GM23338 (cell line): Measurements from ENCODE around the gene RAPGEF4. TPM values are rescaled to one million over a fixed set of nuclear protein-coding genes. Genes with fewer than 3 reads are reported as not detected.

Source experiments
- ATAC-seq: fragments of 200-7000 bp; cut with Tn5 transposase; 3 replicates; pipeline ENCODE4 v1.9.1; 2020
- DNase-seq: peaks from one replicate; pipeline ENCODE4 v3.0.0-alpha.2; 2015; ENCODE audit warnings: low spot score
- H2AFZ ChIP-seq: fragments of 200-600 bp; sonication (generic); 2 replicates; pipeline ENCODE4 v1.8.0; 2016; ENCODE audit warnings: antibody characterized with exemption, mild to moderate bottlenecking, moderate library complexity
- H3F3A ChIP-seq: fragments of 200-600 bp; sonication (generic); replicated peaks from 2 replicates; pipeline ENCODE4 v1.8.0; 2017; ENCODE audit warnings: antibody characterized with exemption, mixed run types, low read depth
- H3K27ac ChIP-seq: fragments of 200-600 bp; sonication (generic); 2 replicates; pipeline ENCODE4 v1.6.1; 2016; ENCODE audit warnings: low read depth
- H3K27me3 ChIP-seq: fragments of 200-600 bp; sonication (generic); 2 replicates; pipeline ENCODE4 v1.8.0; 2016; ENCODE audit warnings: mild to moderate bottlenecking, mixed run types, moderate library complexity; ENCODE audit not compliant: insufficient read depth
- H3K36me3 ChIP-seq: fragments of 200-600 bp; sonication (generic); 2 replicates; pipeline ENCODE4 v1.8.0; 2016; ENCODE audit warnings: mild to moderate bottlenecking; ENCODE audit not compliant: insufficient read depth
- H3K4me1 ChIP-seq: fragments of 200-600 bp; sonication (generic); 2 replicates; pipeline ENCODE4 v1.8.0; 2016; ENCODE audit warnings: mild to moderate bottlenecking, moderate library complexity; ENCODE audit not compliant: insufficient read depth
- H3K4me2 ChIP-seq: fragments of 200-600 bp; sonication (generic); 2 replicates; pipeline ENCODE4 v1.7.1; 2017; ENCODE audit warnings: mixed run types
- H3K4me3 ChIP-seq: fragments of 200-600 bp; sonication (generic); 2 replicates; pipeline ENCODE4 v1.6.1; 2016; ENCODE audit warnings: mixed run types
- H3K79me2 ChIP-seq: fragments of 200-600 bp; sonication (generic); replicated peaks from 2 replicates; pipeline ENCODE4 v1.8.0; 2017; ENCODE audit warnings: mild to moderate bottlenecking; ENCODE audit not compliant: insufficient read depth
- H3K9me2 ChIP-seq: fragments of 200-600 bp; sonication (generic); 2 replicates; pipeline ENCODE4 v1.8.0; 2017; ENCODE audit not compliant: insufficient read depth
- H4K20me1 ChIP-seq: fragments of 200-600 bp; sonication (generic); replicated peaks from 2 replicates; pipeline ENCODE4 v1.8.0; 2017; ENCODE audit warnings: mild to moderate bottlenecking; ENCODE audit not compliant: insufficient read depth
- H3K27ac Mint-ChIP-seq: 2 replicates; pipeline ENCODE4 v1.8.0; 2020; ENCODE audit warnings: inconsistent platforms, mild to moderate bottlenecking, moderate library complexity, mixed read lengths
- H3K27me3 Mint-ChIP-seq: 3 replicates; pipeline ENCODE4 v1.8.0; 2022; ENCODE audit warnings: low read depth, mild to moderate bottlenecking, moderate library complexity, mixed read lengths, inconsistent platforms; ENCODE audit not compliant: insufficient read depth, poor library complexity
- H3K36me3 Mint-ChIP-seq: 3 replicates; pipeline ENCODE4 v1.8.0; 2021; ENCODE audit warnings: low read depth, mild to moderate bottlenecking, inconsistent platforms, moderate library complexity, mixed read lengths
- H3K4me1 Mint-ChIP-seq: 3 replicates; pipeline ENCODE4 v1.8.0; 2020; ENCODE audit warnings: mild to moderate bottlenecking, inconsistent platforms, mixed read lengths
- H3K4me3 Mint-ChIP-seq: 3 replicates; pipeline ENCODE4 v1.8.0; 2021; ENCODE audit warnings: moderate library complexity, mild to moderate bottlenecking, inconsistent platforms, mixed read lengths
- H3K9me3 Mint-ChIP-seq: 3 replicates; pipeline ENCODE4 v1.8.0; 2020; ENCODE audit warnings: moderate library complexity, mild to moderate bottlenecking, inconsistent platforms, mixed read lengths
- CREB1 ChIP-seq: fragments of 250-450 bp; sonication (Bioruptor Pico); IDR thresholded peaks from 2 replicates; pipeline ENCODE4 v1.5.0; 2020; ENCODE audit warnings: low read depth, mild to moderate bottlenecking, moderate library complexity
- NANOG ChIP-seq: IDR thresholded peaks from 2 replicates; pipeline ENCODE4 v1.6.1; 2016; ENCODE audit warnings: antibody characterized with exemption, borderline replicate concordance
- POLR2AphosphoS5 ChIP-seq: IDR thresholded peaks from 2 replicates; pipeline ENCODE4 v1.6.1; 2016; ENCODE audit warnings: antibody characterized with exemption, low read depth
- STAT1 ChIP-seq: IDR thresholded peaks from one replicate; pipeline ENCODE4 v1.6.1; 2016; ENCODE audit warnings: antibody characterized with exemption; ENCODE audit not compliant: unreplicated experiment
- ZNF331 ChIP-seq: fragments of 250-450 bp; sonication (Bioruptor Pico); IDR thresholded peaks from 2 replicates; pipeline ENCODE4 v1.5.0; 2020; ENCODE audit warnings: low read depth, mild to moderate bottlenecking, moderate library complexity
- polyA plus RNA-seq: library from polyadenylated mRNA; unstranded; fragments of >200 nt; fragmentation: Nextera tagmentation; extraction: Ambion mirVana; gene quantifications from 2 replicates; pipeline ENCODE4 v1.2.1, GENCODE V29; 2016
- total RNA-seq: library from RNA; depleted of rRNA; stranded (reverse); fragments of >200 nt; shearing (Covaris generic); gene quantifications from 2 replicates; pipeline ENCODE4 v1.2.3, GENCODE V29; 2014
- TF ChIP-seq, protein P1 (sequence below), 2 experiments: fragments of 200-600 bp in 1 of 2; sonication (generic) in 1 of 2; conservative IDR thresholded peaks; 2 replicates each; pipeline versions ENCODE4 v1.5.1 to v1.6.1; 2016 to 2017; ENCODE audit warnings: antibody characterized with exemption in 2 of 2, low read depth in 2 of 2, mild to moderate bottlenecking in 2 of 2, moderate library complexity in 1 of 2
- TF ChIP-seq, protein P2 (sequence below): fragments of 250-450 bp; sonication (Bioruptor Pico); IDR thresholded peaks from 2 replicates; pipeline ENCODE4 v1.5.0; 2020; ENCODE audit warnings: mild to moderate bottlenecking, moderate library complexity
- TF ChIP-seq, protein P3 (sequence below): IDR thresholded peaks from 2 replicates; pipeline ENCODE4 v1.6.1; 2016; ENCODE audit warnings: antibody characterized with exemption

Gene RAPGEF4
- total and polyA plus RNA-seq, 2 experiments from 2014 or later = 1.7 to 4.7 TPM

DNA sequence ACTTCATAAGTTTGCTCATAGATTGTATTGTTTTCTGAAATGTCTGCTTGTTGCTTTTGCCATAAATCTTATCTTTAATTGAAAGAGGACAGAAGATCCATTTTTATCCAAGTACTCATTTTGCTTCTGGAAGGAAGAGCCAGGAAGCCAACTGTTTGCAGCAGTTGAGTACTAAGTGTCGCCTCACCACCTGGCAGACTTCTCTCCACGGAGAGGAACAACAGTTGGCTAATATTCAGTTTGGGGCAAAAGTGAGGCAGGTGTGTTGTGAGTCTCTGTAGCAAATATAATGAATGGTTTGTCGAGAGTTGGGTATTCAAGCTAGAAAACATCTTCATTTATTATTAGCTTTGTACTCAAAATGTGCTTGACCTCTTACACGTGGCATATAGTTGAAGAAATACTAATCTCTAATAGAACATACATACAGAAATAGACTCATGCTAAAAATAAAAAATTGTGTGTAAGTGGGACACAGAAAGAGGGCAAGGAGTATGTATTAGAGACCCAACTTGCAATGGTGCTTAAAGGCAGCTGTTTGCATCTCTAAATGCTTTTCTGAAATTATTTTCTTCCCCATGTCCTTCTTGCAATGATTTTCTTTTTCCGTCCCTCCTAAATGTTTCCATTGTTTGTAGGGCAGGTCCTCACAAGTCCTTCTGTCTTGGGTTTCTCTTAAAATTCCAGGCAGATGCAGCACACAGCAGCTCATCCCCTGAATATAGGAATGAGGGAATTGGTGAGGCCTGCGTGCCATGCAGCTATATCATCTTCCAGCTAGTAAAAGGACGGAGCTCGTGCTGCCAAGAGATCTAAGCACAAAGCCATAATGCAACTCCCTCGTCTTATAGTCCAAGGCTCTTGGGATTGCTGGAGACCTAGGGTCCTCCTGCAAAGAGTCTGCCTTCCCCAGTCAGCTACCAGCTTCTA is 295.2 kb downstream of the RAPGEF4 start:
- no peak overlapping the region for H3K4me3 Mint-ChIP-seq
- H3K4me1 Mint-ChIP-seq = peaks cover 12% of the 10 kb centered on the region; the same call in 2 of the 3 replicates
- no peak for ATAC-seq
- TF ChIP-seq, protein P1, sequence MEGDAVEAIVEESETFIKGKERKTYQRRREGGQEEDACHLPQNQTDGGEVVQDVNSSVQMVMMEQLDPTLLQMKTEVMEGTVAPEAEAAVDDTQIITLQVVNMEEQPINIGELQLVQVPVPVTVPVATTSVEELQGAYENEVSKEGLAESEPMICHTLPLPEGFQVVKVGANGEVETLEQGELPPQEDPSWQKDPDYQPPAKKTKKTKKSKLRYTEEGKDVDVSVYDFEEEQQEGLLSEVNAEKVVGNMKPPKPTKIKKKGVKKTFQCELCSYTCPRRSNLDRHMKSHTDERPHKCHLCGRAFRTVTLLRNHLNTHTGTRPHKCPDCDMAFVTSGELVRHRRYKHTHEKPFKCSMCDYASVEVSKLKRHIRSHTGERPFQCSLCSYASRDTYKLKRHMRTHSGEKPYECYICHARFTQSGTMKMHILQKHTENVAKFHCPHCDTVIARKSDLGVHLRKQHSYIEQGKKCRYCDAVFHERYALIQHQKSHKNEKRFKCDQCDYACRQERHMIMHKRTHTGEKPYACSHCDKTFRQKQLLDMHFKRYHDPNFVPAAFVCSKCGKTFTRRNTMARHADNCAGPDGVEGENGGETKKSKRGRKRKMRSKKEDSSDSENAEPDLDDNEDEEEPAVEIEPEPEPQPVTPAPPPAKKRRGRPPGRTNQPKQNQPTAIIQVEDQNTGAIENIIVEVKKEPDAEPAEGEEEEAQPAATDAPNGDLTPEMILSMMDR (conservative IDR thresholded peaks at IDR 0.05; ENCODE audit: low read depth in 2 of 2) = no peak
- no peak for TF ChIP-seq STAT1
- no peak for TF ChIP-seq NANOG
- TF ChIP-seq, protein P2, sequence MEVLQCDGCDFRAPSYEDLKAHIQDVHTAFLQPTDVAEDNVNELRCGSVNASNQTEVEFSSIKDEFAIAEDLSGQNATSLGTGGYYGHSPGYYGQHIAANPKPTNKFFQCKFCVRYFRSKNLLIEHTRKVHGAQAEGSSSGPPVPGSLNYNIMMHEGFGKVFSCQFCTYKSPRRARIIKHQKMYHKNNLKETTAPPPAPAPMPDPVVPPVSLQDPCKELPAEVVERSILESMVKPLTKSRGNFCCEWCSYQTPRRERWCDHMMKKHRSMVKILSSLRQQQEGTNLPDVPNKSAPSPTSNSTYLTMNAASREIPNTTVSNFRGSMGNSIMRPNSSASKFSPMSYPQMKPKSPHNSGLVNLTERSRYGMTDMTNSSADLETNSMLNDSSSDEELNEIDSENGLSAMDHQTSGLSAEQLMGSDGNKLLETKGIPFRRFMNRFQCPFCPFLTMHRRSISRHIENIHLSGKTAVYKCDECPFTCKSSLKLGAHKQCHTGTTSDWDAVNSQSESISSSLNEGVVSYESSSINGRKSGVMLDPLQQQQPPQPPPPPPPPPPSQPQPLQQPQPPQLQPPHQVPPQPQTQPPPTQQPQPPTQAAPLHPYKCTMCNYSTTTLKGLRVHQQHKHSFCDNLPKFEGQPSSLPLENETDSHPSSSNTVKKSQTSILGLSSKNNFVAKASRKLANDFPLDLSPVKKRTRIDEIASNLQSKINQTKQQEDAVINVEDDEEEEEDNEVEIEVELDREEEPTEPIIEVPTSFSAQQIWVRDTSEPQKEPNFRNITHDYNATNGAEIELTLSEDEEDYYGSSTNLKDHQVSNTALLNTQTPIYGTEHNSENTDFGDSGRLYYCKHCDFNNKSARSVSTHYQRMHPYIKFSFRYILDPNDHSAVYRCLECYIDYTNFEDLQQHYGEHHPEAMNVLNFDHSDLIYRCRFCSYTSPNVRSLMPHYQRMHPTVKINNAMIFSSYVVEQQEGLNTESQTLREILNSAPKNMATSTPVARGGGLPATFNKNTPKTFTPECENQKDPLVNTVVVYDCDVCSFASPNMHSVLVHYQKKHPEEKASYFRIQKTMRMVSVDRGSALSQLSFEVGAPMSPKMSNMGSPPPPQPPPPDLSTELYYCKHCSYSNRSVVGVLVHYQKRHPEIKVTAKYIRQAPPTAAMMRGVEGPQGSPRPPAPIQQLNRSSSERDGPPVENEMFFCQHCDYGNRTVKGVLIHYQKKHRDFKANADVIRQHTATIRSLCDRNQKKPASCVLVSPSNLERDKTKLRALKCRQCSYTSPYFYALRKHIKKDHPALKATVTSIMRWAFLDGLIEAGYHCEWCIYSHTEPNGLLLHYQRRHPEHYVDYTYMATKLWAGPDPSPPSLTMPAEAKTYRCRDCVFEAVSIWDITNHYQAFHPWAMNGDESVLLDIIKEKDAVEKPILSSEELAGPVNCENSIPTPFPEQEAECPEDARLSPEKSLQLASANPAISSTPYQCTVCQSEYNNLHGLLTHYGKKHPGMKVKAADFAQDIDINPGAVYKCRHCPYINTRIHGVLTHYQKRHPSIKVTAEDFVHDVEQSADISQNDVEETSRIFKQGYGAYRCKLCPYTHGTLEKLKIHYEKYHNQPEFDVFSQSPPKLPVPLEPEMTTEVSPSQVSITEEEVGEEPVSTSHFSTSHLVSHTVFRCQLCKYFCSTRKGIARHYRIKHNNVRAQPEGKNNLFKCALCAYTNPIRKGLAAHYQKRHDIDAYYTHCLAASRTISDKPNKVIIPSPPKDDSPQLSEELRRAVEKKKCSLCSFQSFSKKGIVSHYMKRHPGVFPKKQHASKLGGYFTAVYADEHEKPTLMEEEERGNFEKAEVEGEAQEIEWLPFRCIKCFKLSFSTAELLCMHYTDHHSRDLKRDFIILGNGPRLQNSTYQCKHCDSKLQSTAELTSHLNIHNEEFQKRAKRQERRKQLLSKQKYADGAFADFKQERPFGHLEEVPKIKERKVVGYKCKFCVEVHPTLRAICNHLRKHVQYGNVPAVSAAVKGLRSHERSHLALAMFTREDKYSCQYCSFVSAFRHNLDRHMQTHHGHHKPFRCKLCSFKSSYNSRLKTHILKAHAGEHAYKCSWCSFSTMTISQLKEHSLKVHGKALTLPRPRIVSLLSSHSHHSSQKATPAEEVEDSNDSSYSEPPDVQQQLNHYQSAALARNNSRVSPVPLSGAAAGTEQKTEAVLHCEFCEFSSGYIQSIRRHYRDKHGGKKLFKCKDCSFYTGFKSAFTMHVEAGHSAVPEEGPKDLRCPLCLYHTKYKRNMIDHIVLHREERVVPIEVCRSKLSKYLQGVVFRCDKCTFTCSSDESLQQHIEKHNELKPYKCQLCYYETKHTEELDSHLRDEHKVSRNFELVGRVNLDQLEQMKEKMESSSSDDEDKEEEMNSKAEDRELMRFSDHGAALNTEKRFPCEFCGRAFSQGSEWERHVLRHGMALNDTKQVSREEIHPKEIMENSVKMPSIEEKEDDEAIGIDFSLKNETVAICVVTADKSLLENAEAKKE (CRISPR knock-in tag) = no peak
- TF ChIP-seq POLR2AphosphoS5 = no peak
- no peak for TF ChIP-seq CREB1
- TF ChIP-seq, protein P3, sequence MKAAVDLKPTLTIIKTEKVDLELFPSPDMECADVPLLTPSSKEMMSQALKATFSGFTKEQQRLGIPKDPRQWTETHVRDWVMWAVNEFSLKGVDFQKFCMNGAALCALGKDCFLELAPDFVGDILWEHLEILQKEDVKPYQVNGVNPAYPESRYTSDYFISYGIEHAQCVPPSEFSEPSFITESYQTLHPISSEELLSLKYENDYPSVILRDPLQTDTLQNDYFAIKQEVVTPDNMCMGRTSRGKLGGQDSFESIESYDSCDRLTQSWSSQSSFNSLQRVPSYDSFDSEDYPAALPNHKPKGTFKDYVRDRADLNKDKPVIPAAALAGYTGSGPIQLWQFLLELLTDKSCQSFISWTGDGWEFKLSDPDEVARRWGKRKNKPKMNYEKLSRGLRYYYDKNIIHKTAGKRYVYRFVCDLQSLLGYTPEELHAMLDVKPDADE = no peak
- TF ChIP-seq ZNF331 (CRISPR knock-in tag) = no peak
- no peak overlapping the region for H2AFZ ChIP-seq
- no peak overlapping the region for H3K4me2 ChIP-seq
- H3K36me3 ChIP-seq = no peaks in the 10 kb centered on the region
- no peak overlapping the region for H3K27ac Mint-ChIP-seq
- peaks cover 2% of the 10 kb centered on the region for H3K27me3 Mint-ChIP-seq
- no peaks in the 10 kb centered on the region for H3F3A ChIP-seq
- H3K27me3 ChIP-seq = no peaks in the 10 kb centered on the region
- H3K4me3 ChIP-seq = no peak overlapping the region
- no peaks in the 10 kb centered on the region for H4K20me1 ChIP-seq
- H3K9me2 ChIP-seq = no peaks in the 10 kb centered on the region
- DNase-seq = no peak
- no peaks in the 10 kb centered on the region for H3K36me3 Mint-ChIP-seq
- H3K79me2 ChIP-seq = no peaks in the 10 kb centered on the region
- no peaks in the 10 kb centered on the region for H3K4me1 ChIP-seq
- H3K27ac ChIP-seq = no peak overlapping the region
- H3K9me3 Mint-ChIP-seq = no peaks in the 10 kb centered on the region
